Progenitor cell of endocrine pancreas (in vitro differentiated cells): ENCODE measurements around the gene ETV4. TPM values are rescaled to one million over a fixed set of nuclear protein-coding genes. Genes with fewer than 3 reads are reported as not detected.

Experiments used
- DNase-seq: peaks from one replicate; pipeline ENCODE4 v3.0.0; 2021; ENCODE audit warnings: low spot score; ENCODE audit not compliant: unreplicated experiment
- H3K27ac Mint-ChIP-seq: 2 replicates; pipeline ENCODE4 v1.8.0; 2021; ENCODE audit warnings: mild to moderate bottlenecking, moderate library complexity, mixed read lengths
- H3K27me3 Mint-ChIP-seq: 2 replicates; pipeline ENCODE4 v1.8.0; 2021; ENCODE audit warnings: mixed read lengths
- H3K36me3 Mint-ChIP-seq: 2 replicates; pipeline ENCODE4 v1.8.0; 2022; ENCODE audit warnings: mixed read lengths; ENCODE audit not compliant: insufficient read depth
- H3K4me1 Mint-ChIP-seq: 2 replicates; pipeline ENCODE4 v1.8.0; 2021; ENCODE audit warnings: low read depth, mixed read lengths
- H3K4me3 Mint-ChIP-seq: 2 replicates; pipeline ENCODE4 v1.8.0; 2021; ENCODE audit warnings: low read depth, mild to moderate bottlenecking, moderate library complexity, mixed read lengths
- H3K9me3 Mint-ChIP-seq: 2 replicates; pipeline ENCODE4 v1.8.0; 2021; ENCODE audit warnings: low read depth, mixed read lengths
- CTCF ChIP-seq: fragments of 200-600 bp; sonication (generic); IDR thresholded peaks from one replicate; pipeline ENCODE4 v1.5.0; 2021; ENCODE audit warnings: antibody characterized with exemption, mild to moderate bottlenecking; ENCODE audit not compliant: unreplicated experiment
- total RNA-seq: library from RNA; stranded (reverse); gene quantifications from 2 replicates; pipeline ENCODE4 v1.2.1, GENCODE V29; 2021

Gene ETV4
- total RNA-seq, 1 donor from 2014 or later: 84.3 TPM

GRCh38 chr17:43529947-43530287, 16.2 kb downstream of the ETV4 start:
- DNase-seq: no peak
- no peaks in the 10 kb centered on the region for H3K27me3 Mint-ChIP-seq
- no peaks in the 10 kb centered on the region for H3K9me3 Mint-ChIP-seq
- peak overlapping the region; percentile 52 for H3K4me3 Mint-ChIP-seq
- H3K36me3 Mint-ChIP-seq: peaks cover 7% of the 10 kb centered on the region
- H3K4me1 Mint-ChIP-seq: peaks cover 43% of the 10 kb centered on the region
- peak overlapping the region; percentile 98 for H3K27ac Mint-ChIP-seq
- no peak for TF ChIP-seq CTCF

- DNase-seq: no peak
- Mint-ChIP-seq H3K9me3 (no peaks in the 10 kb centered on the region), H3K4me3 (no peak overlapping the region), H3K27me3 (no peaks in the 10 kb centered on the region), H3K4me1 (peaks cover 44% of the 10 kb centered on the region), H3K27ac (peak overlapping the region; percentile 78), H3K36me3 (peaks cover 14% of the 10 kb centered on the region)
- TF ChIP-seq CTCF: no peak
Measured at GRCh38 chr17:43528988-43529814, 16.9 kb downstream of the ETV4 start.

GRCh38 chr17:43528319-43528987, 17.7 kb downstream of the ETV4 start:
- peak overlapping the region; percentile 78 for H3K27ac Mint-ChIP-seq
- TF ChIP-seq CTCF: no peak
- H3K27me3 Mint-ChIP-seq: no peaks in the 10 kb centered on the region
- DNase-seq: no peak
- H3K9me3 Mint-ChIP-seq: no peaks in the 10 kb centered on the region
- peaks cover 15% of the 10 kb centered on the region for H3K36me3 Mint-ChIP-seq
- peaks cover 44% of the 10 kb centered on the region for H3K4me1 Mint-ChIP-seq
- no peak overlapping the region for H3K4me3 Mint-ChIP-seq

- peak overlapping the region; percentile 65 for H3K27ac Mint-ChIP-seq
- no peaks in the 10 kb centered on the region for H3K9me3 Mint-ChIP-seq
- DNase-seq: no peak
- TF ChIP-seq CTCF: no peak
- no peaks in the 10 kb centered on the region for H3K27me3 Mint-ChIP-seq
- H3K4me3 Mint-ChIP-seq: no peak overlapping the region
- peaks cover 13% of the 10 kb centered on the region for H3K36me3 Mint-ChIP-seq
- H3K4me1 Mint-ChIP-seq: peaks cover 44% of the 10 kb centered on the region
Measured at GRCh38 chr17:43526886-43527648, 19.1 kb downstream of the ETV4 start.

GRCh38 chr17:43524945-43525575, 21.1 kb downstream of the ETV4 start:
- H3K36me3 Mint-ChIP-seq: peaks cover 24% of the 10 kb centered on the region
- H3K9me3 Mint-ChIP-seq: no peaks in the 10 kb centered on the region
- no peaks in the 10 kb centered on the region for H3K27me3 Mint-ChIP-seq
- H3K27ac Mint-ChIP-seq: peak overlapping the region; percentile 90
- peaks cover 28% of the 10 kb centered on the region for H3K4me1 Mint-ChIP-seq
- TF ChIP-seq CTCF: no peak
- no peak overlapping the region for H3K4me3 Mint-ChIP-seq
- no peak for DNase-seq
